Prostate gland (tissue), 2 donors: Measurements from ENCODE around the gene ADAMTSL2.

ENCODE experiments used
- POLR2A ChIP-seq: fragments of 450-650 bp; IDR thresholded peaks from one replicate; pipeline ENCODE4 v1.6.1; 2016; ENCODE audit warnings: antibody characterized with exemption, mild to moderate bottlenecking
- POLR2AphosphoS5 ChIP-seq: sonication (generic); formaldehyde crosslinking; IDR thresholded peaks from one replicate; pipeline ENCODE4 v1.6.1; 2017; ENCODE audit warnings: antibody characterized with exemption
- TF ChIP-seq, protein P1 (sequence below), 4 experiments: fragments of 200-600 bp in 2 of 4; fragments of 450-650 bp in 2 of 4; sonication (generic) in 2 of 4; IDR thresholded peaks; 1 replicate in 3 of 4; 2 replicates in 1 of 4; pipeline ENCODE4 v1.5.1; 2016 to 2019; ENCODE audit warnings: antibody characterized with exemption in 4 of 4, mild to moderate bottlenecking in 2 of 4, moderate library complexity in 2 of 4

DNA sequence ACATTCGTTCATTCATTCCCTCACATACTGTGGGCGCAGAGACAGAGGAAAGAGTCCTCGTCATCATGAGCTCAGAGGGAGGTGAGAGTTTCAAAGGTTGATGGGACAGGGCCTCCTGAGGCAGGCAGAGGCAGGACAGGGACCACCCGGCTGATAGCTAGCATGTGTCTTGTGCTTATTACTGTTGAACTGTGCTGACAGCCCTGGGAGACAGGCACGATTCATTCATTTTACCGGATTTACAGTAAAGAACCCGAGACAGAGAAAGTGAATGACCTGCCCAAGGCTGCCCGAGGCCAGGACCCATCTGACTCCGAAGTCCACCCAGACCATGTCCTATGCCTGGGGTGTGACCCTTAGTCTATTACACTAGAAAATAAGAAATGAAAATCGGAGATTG is 79.6 kb downstream of the ADAMTSL2 start:
- TF ChIP-seq, protein P1, sequence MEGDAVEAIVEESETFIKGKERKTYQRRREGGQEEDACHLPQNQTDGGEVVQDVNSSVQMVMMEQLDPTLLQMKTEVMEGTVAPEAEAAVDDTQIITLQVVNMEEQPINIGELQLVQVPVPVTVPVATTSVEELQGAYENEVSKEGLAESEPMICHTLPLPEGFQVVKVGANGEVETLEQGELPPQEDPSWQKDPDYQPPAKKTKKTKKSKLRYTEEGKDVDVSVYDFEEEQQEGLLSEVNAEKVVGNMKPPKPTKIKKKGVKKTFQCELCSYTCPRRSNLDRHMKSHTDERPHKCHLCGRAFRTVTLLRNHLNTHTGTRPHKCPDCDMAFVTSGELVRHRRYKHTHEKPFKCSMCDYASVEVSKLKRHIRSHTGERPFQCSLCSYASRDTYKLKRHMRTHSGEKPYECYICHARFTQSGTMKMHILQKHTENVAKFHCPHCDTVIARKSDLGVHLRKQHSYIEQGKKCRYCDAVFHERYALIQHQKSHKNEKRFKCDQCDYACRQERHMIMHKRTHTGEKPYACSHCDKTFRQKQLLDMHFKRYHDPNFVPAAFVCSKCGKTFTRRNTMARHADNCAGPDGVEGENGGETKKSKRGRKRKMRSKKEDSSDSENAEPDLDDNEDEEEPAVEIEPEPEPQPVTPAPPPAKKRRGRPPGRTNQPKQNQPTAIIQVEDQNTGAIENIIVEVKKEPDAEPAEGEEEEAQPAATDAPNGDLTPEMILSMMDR (IDR thresholded peaks at IDR 0.05): no peak
- no peak for TF ChIP-seq POLR2A
- TF ChIP-seq POLR2AphosphoS5: no peak
